ENCODE results near the gene STOML1. TPM values are rescaled to one million over a fixed set of nuclear protein-coding genes. Genes with fewer than 3 reads are reported as not detected.
"Not testable (repeated sequence)": the region's sequence is repeated elsewhere in the genome, so short reads cannot be mapped to it uniquely, and the experiment has no call there.

Gene STOML1
- total RNA-seq, 1 donor from 2014 or later, result 23.4 TPM

- no peak for DNase-seq
Measured at GRCh38 chr15:73944161-73945129, 47.6 kb downstream of the STOML1 start.

DNA sequence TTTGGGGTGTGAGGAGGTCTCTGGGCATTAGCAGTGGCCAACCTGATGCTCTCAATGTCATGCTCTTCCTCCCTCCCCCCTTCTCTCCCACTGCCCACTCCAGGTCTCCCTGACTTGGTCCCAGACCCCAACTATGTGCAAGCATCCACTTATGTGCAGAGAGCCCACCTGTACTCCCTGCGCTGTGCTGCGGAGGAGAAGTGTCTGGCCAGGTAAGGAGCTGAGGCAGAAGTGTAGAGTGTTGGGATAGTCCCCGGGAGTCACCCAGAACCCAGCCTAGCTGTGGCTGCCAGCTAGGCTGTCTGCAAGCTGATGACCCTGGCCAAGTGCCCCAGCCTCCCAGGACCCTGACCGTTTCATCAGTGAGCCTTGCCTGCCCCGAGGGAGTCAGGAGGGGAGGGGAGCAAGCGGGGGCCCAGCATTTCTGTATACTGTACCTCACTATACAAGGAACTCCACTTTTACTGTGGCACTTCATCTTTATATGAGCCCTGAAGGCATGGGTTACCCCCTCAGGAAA, 49.3 kb downstream of the STOML1 start:
- DNase-seq, result no peak

DNA sequence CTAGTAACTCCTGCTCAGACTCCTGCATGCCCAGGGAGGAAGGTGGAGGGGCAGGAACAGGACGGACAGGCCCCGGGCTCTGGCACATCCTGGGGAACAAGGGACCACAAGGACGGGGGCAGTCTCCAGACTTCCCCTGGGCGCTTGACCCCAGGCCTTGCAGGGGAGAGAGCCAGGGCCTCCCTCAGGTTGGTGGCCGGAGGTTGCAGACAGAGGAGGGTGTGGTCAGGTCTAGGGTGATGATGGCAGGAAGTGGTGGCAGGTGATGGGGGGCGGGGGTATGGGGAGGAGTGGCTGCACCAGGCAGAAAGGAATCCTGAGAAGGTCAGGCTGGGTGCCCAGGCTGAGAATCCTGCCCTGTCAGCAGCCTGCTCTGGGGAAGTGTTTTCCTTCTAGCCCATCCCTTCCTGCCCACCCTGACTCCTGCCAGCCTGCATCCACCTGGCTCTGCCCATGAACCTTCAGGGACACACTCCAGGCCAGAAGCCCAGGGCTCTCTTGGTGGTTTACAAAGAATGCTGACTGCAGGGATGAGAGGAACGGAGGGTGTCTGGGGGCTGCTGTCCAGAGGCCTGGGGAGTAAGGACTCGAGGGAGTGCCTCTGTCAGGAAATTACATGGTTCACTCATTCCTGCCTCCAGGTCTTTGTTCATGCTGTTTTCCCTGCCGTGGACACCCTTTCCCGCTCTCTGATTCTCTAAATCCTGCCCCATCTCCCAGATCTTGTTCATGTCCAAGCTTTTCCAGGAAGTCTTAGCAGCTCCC, 50.0 kb downstream of the STOML1 start:
- DNase-seq, result no peak

DNA sequence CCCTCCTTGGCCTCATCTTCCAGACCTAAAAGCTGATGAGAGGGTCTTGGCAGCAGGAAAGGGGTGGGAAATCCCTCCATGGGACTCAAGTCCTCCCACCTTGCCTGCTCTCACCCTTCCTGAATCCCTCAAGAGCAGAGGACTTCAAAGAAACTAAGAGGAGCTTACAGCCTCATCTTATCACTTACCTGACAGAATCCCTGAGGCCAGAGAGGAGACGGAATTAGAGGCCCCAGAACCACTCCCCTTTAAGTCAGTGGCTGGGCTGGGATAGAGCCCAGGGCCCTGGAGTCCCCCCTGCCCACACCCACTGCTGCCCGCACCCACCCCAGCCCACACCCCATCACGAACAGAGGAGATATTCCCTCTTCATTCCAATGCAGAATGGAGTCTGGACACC, 50.6 kb downstream of the STOML1 start:
- no peak for DNase-seq

DNA sequence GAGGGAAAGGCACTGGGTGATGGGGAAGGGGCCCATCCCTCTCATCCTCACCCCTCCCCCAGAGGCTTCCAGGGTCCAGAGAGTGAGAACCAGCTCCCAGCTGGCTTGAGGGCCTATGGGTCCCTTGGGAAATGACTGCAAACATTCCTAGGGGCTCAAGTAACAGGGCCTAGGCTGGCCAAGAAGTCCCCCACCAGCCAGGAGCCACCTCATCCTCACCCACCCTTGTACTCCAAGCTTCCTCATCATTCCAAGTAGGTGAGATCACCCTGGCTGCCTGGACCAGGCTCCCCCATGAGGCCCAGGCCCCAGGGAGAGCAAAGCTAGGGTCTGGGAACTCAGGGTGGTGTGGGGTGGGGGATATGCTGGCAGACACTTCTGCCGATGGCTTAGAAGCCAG, 51.1 kb downstream of the STOML1 start:
- DNase-seq, result no peak

- no peak for DNase-seq
Measured at GRCh38 chr15:73940061-73940981, 51.8 kb downstream of the STOML1 start.

- no peak for DNase-seq
Measured at GRCh38 chr15:73939138-73939537, 53.0 kb downstream of the STOML1 start.

DNA sequence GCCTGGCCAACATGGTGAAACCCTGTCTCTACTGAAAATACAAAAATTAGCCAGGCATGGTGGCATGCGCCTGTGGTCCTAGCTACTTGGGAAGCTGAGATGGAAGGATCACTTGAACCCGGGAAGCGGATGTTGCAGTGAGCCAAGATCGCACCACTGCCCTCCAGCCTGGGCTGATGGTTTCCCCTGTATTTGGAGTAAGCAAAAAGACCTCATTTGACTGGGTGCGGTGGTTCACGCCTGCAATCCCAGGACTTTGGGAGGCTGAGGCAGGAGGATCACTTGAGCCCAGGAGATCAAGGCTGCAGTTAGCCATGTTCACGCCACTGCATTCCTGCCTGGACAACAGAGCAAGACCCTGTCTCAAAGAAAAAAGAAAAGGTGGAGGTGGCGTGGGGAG, 53.6 kb downstream of the STOML1 start:
- not testable (repeated sequence) for DNase-seq

GRCh38 chr15:73937726-73938125, 54.4 kb downstream of the STOML1 start:
- DNase-seq, result no peak

GRCh38 chr15:73937296-73937695, 54.8 kb downstream of the STOML1 start:
- DNase-seq, result no peak

GRCh38 chr15:73936588-73937290, 55.4 kb downstream of the STOML1 start:
- DNase-seq, result no peak

DNA sequence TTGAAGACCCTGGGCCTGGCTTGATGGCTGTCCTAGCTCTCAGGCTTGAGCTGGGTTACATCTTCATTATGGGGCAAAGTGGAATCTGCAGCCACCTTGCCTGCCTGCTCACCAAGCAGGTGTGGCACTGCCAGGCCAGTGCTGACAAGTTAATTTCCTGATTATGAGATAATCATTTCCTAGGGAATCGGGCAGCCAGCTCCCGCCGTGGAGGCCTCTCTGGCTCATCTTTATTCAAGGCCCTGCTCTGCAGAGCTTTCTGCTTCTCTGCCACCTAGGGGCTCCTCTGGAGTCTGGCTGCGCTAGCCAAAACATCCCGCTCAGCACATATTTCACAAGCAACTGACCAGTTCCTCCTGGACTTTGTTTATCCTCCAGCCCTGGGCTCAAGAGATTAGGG, 55.9 kb downstream of the STOML1 start:
- DNase-seq, result no peak

- no peak for DNase-seq
Measured at GRCh38 chr15:73935547-73935946, 56.5 kb downstream of the STOML1 start.

DNA sequence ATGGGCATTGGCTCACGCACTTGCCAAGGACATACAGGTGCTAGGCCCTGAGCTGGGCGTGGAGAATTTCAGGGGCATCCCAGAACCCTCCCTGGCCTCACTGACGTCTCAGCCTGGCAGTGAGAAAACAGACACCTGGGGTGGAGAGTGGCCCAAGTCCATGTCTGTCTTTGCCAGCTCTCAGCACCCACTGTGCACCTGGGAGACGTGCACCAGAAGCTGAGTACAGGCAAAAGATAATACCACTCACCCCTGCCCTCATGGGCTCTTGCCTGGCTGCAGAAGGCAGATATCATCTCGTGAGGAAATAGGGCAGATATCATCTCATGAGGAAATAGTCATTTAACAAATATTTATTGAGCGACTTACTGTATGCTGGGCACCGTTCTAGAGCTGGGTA, 57.8 kb downstream of the STOML1 start:
- no peak for DNase-seq

GRCh38 chr15:73932381-73933191, 59.5 kb downstream of the STOML1 start:
- no peak for DNase-seq

- no peak for DNase-seq
Measured at GRCh38 chr15:73931441-73931840, 60.7 kb downstream of the STOML1 start.

DNA sequence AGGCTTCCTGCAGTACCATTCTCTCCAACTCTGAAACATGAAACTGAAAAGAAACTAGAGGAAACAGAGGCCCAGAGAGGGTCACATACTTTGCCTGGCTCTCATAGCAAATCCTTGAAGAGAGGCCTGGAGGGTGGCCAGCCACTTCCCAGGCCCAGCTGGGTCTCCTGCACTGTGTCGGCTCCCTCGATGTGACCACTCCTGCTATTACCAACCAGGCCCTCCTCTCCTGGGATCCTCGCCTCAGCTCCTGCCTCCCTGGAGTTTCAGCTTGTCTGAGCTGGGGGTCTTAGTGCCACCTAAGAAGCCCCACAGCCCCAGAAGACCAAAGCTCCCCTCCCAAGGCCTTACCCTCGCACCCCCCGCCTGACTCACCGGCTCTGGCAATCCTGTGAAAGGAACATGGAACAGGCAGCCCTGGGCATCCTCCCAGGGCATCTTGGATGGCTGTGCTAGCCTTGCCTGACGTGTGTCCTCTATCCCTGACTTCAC, 61.3 kb downstream of the STOML1 start:
- DNase-seq, result no peak

- no peak for DNase-seq
Measured at GRCh38 chr15:73930371-73930770, 61.7 kb downstream of the STOML1 start.

DNA sequence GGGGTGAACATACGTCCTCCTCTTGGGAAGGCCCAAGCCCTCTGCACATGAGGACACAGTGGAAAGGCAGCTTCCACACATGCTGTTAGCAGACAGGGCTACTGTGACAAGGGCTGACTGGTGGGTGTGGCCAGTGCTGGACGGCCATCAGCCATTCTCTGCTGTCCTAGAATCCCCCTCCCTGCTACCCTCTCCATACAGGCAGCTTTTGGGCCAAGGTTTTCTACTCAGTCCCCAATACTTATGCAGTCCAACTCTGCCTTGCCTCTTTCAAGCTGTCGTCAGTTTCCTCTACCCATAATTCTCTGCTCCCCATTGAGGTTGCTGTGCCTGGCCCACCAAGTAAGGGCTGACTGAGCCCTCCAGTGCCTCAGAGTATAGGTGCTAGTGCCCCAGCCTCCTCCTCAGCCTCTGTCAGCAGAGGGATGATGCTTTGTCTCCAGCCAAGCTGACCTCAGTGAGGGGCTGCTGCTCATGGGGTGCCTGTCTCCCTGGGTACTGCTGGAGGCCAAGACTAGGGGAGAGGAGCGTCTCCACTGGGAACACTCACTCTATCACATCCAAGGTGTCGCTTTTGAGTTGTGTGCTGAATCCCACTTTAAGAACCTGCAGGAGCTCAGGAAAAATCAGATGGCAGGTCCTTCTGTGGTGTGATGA, 63.0 kb downstream of the STOML1 start:
- DNase-seq, result no peak
